HEK293 (cell line): Measurements from ENCODE around the gene CPNE9.
A peak's percentile ranks its signal among the peaks of the same experiment; 100 is the strongest.

ENCODE experiments used
- CTCF ChIA-PET: fragments of 350-600 bp; formaldehyde crosslinking; extraction: SDS; loops from one replicate; lab custom pipeline; 2021; ENCODE audit warnings: antibody characterized with exemption; lab: Yijun Ruan, JAX
- POLR2A ChIA-PET: fragments of 300-600 bp; formaldehyde crosslinking; extraction: SDS; loops from one replicate; lab custom pipeline; 2020; ENCODE audit warnings: antibody characterized with exemption, inconsistent platforms; lab: Yijun Ruan, JAX
- H3K27ac ChIP-seq: fragments of 200-500 bp; sonication (Bioruptor generic); 2 replicates; pipeline ENCODE4 v1.5.1; 2014; ENCODE audit warnings: low read depth, low read length, control low read depth, inconsistent platforms; ENCODE audit errors: extremely low read depth
- H3K36me3 ChIP-seq, 2 experiments: fragments of 200-500 bp in 1 of 2; sonication (Bioruptor generic) in 1 of 2; 1 replicate in 1 of 2; 2 replicates in 1 of 2; pipeline ENCODE4 v1.5.1; 2014 to 2017; ENCODE audit warnings: inconsistent platforms in 2 of 2, low read length in 2 of 2; ENCODE audit not compliant: control insufficient read depth in 2 of 2, insufficient read depth in 1 of 2
- H3K4me1 ChIP-seq: fragments of 200-500 bp; sonication (Bioruptor generic); 2 replicates; pipeline ENCODE4 v1.5.1; 2014; ENCODE audit warnings: mild to moderate bottlenecking, low read length, inconsistent platforms; ENCODE audit not compliant: control insufficient read depth, insufficient read depth
- H3K4me3 ChIP-seq: 2 replicates; pipeline ENCODE4 v1.5.1; 2011; ENCODE audit warnings: low read depth, mild to moderate bottlenecking, control low read depth, low read length, moderate library complexity
- H3K9me3 ChIP-seq: fragments of 200-500 bp; sonication (Bioruptor generic); 2 replicates; pipeline ENCODE4 v1.5.1; 2014; ENCODE audit warnings: low read depth, low read length, inconsistent platforms; ENCODE audit not compliant: control insufficient read depth, insufficient read depth
- FEZF1 ChIP-seq: fragments of 450-650 bp; formaldehyde crosslinking; IDR thresholded peaks from 2 replicates; pipeline ENCODE4 v1.5.1; 2016; ENCODE audit warnings: missing biosample characterization, missing genetic modification characterization
- GLIS1 ChIP-seq: fragments of 450-650 bp; formaldehyde crosslinking; IDR thresholded peaks from 2 replicates; pipeline ENCODE4 v1.5.1; 2016; ENCODE audit warnings: missing biosample characterization, missing genetic modification characterization
- GLIS2 ChIP-seq: fragments of 450-650 bp; formaldehyde crosslinking; IDR thresholded peaks from 2 replicates; pipeline ENCODE4 v1.5.1; 2016; ENCODE audit warnings: missing biosample characterization, missing genetic modification characterization
- KLF10 ChIP-seq: fragments of 450-650 bp; IDR thresholded peaks from 2 replicates; pipeline ENCODE4 v1.5.1; 2018; ENCODE audit warnings: missing biosample characterization, mild to moderate bottlenecking, missing genetic modification characterization
- KLF9 ChIP-seq: fragments of 450-650 bp; formaldehyde crosslinking; IDR thresholded peaks from 2 replicates; pipeline ENCODE4 v1.5.1; 2016; ENCODE audit warnings: missing biosample characterization, missing genetic modification characterization, low read depth
- PRDM1 ChIP-seq: fragments of 450-650 bp; formaldehyde crosslinking; IDR thresholded peaks from 2 replicates; pipeline ENCODE4; 2016; ENCODE audit warnings: missing biosample characterization, missing genetic modification characterization
- SP2 ChIP-seq: fragments of 450-650 bp; formaldehyde crosslinking; IDR thresholded peaks from 2 replicates; pipeline ENCODE4 v1.5.1; 2016; ENCODE audit warnings: missing biosample characterization, missing genetic modification characterization
- ZBTB17 ChIP-seq: fragments of 450-650 bp; formaldehyde crosslinking; IDR thresholded peaks from 2 replicates; pipeline ENCODE4 v1.5.1; 2016; ENCODE audit warnings: missing biosample characterization, missing genetic modification characterization
- ZBTB6 ChIP-seq: fragments of 450-650 bp; formaldehyde crosslinking; IDR thresholded peaks from 2 replicates; pipeline ENCODE4 v1.5.1; 2017; ENCODE audit warnings: missing biosample characterization, missing genetic modification characterization
- ZFP37 ChIP-seq: fragments of 450-650 bp; formaldehyde crosslinking; IDR thresholded peaks from 2 replicates; pipeline ENCODE4 v1.5.1; 2016; ENCODE audit warnings: missing biosample characterization, missing genetic modification characterization
- ZNF132 ChIP-seq: fragments of 450-650 bp; formaldehyde crosslinking; IDR thresholded peaks from 2 replicates; pipeline ENCODE4 v1.5.1; 2017; ENCODE audit warnings: missing biosample characterization, missing genetic modification characterization, borderline replicate concordance
- ZNF184 ChIP-seq: fragments of 450-650 bp; IDR thresholded peaks from 2 replicates; pipeline ENCODE4 v1.5.1; 2018; ENCODE audit warnings: missing biosample characterization, mild to moderate bottlenecking, missing genetic modification characterization
- ZNF24 ChIP-seq: fragments of 450-650 bp; formaldehyde crosslinking; IDR thresholded peaks from 2 replicates; pipeline ENCODE4 v1.5.1; 2016; ENCODE audit warnings: missing biosample characterization, missing genetic modification characterization
- ZNF26 ChIP-seq: fragments of 450-650 bp; formaldehyde crosslinking; IDR thresholded peaks from 2 replicates; pipeline ENCODE4 v1.5.1; 2016; ENCODE audit warnings: missing biosample characterization, missing genetic modification characterization
- ZNF48 ChIP-seq: fragments of 450-650 bp; formaldehyde crosslinking; IDR thresholded peaks from 2 replicates; pipeline ENCODE4 v1.5.1; 2016; ENCODE audit warnings: missing biosample characterization, missing genetic modification characterization
- ZNF521 ChIP-seq: fragments of 450-650 bp; formaldehyde crosslinking; IDR thresholded peaks from 2 replicates; pipeline ENCODE4 v1.5.1; 2017; ENCODE audit warnings: missing biosample characterization, mild to moderate bottlenecking, missing genetic modification characterization
- ZNF600 ChIP-seq: fragments of 450-650 bp; formaldehyde crosslinking; IDR thresholded peaks from 2 replicates; pipeline ENCODE4 v1.5.1; 2016; ENCODE audit warnings: missing biosample characterization, missing genetic modification characterization
- ZNF623 ChIP-seq: fragments of 450-650 bp; formaldehyde crosslinking; IDR thresholded peaks from 2 replicates; pipeline ENCODE4 v1.5.1; 2016; ENCODE audit warnings: missing biosample characterization, missing genetic modification characterization
- ZNF624 ChIP-seq: fragments of 450-650 bp; formaldehyde crosslinking; IDR thresholded peaks from 2 replicates; pipeline ENCODE4 v1.5.1; 2017; ENCODE audit warnings: missing biosample characterization, missing genetic modification characterization

The CPNE9 gene

GRCh38 chr3:9749645-9750555 is 46.3 kb downstream of the CPNE9 start, which contains the start of gene OGG1 (continued):
- TF ChIP-seq ZBTB6 (tag by site-specific recombination): peak; percentile 69
- peak; percentile 87; the same call in 1 of the 2 replicates for TF ChIP-seq ZFP37 (tag by site-specific recombination)
- TF ChIP-seq KLF9: peak; percentile 99
- no peak for TF ChIP-seq ZNF624
- TF ChIP-seq, all 188 proteins: peak for 59

GRCh38 chr3:9750556-9751411 is 47.2 kb downstream of the CPNE9 start:
- Histone ChIP-seq H3K4me3 (peak overlapping the region; percentile 70), H3K36me3 (peaks cover 0 to 68% of the 10 kb centered on the region in 2 experiments; a peak in 2 of 3 replicates), H3K4me1 (0 out of 2 replicates have a peak, but pooled peaks cover 2% of the 10 kb centered on the region), H3K9me3 (no peaks in the 10 kb centered on the region), H3K27ac (peak overlapping the region; percentile 66; the same call in 1 of the 2 replicates)
- POLR2A ChIA-PET: interaction anchor here (1.8 to 2.7 kb wide), 7 partner anchors 9 to 101 kb away, joined by 6 to 47 read pairs (median 12); partner anchors contain the start of genes ARPC4, BRPF1, CAMK1 and MTMR14
- CTCF ChIA-PET: interaction anchor here (1.2 to 2.2 kb wide), 2 partner anchors 35 kb away, joined by 5 to 7 read pairs; no protein-coding TSS in a partner anchor
- TF ChIP-seq GLIS2 (0 out of 2 replicates have a peak, but pooled peaks have one; percentile 13), ZNF48 (no peak)

- H3K4me3 ChIP-seq: no peak overlapping the region
- peak overlapping the region; percentile 47; the same call in 1 of the 2 replicates for H3K27ac ChIP-seq
- TF ChIP-seq PRDM1 (tag by site-specific recombination) (0 out of 2 replicates have a peak, but pooled peaks have one; percentile 21), ZBTB17 (tag by site-specific recombination) (peak; percentile 75), ZNF521 (tag by site-specific recombination) (no peak), KLF10 (no peak), GLIS1 (peak; percentile 68), ZBTB6 (tag by site-specific recombination) (no peak), ZNF184 (no peak)
- TF ChIP-seq, all 188 proteins: peak for 3
- Histone ChIP-seq H3K4me1 (0 out of 2 replicates have a peak, but pooled peaks cover 2% of the 10 kb centered on the region), H3K9me3 (no peaks in the 10 kb centered on the region), H3K36me3 (peaks cover 7 to 72% of the 10 kb centered on the region in 2 experiments; a peak in 2 of 3 replicates)
- ChIA-PET CTCF (interaction anchor here (0.6 to 0.7 kb wide), 3 partner anchors 14 to 192 kb away, joined by 3 to 6 read pairs (median 3); no protein-coding TSS in a partner anchor), POLR2A (interaction anchor here (1.6 kb wide), 1 partner anchor 17 kb away, joined by 3 read pairs; no protein-coding TSS in a partner anchor)
Observed at GRCh38 chr3:9754678-9755077, 51.0 kb downstream of the CPNE9 start.

- H3K4me1 ChIP-seq: no peaks in the 10 kb centered on the region
- peaks cover 11 to 79% of the 10 kb centered on the region in 2 experiments; a peak in 2 of 3 replicates for H3K36me3 ChIP-seq
- H3K4me3 ChIP-seq: no peak overlapping the region
- CTCF ChIA-PET: interaction anchor here (0.7 kb wide), 1 partner anchor 215 kb away, joined by 3 read pairs; no protein-coding TSS in a partner anchor
- POLR2A ChIA-PET: no interaction called here
- H3K9me3 ChIP-seq: no peaks in the 10 kb centered on the region
- no peak overlapping the region for H3K27ac ChIP-seq
- TF ChIP-seq FEZF1 (tag by site-specific recombination): no peak
- TF ChIP-seq SP2: no peak
- no peak for TF ChIP-seq ZNF26
- TF ChIP-seq ZNF24 (tag by site-specific recombination): no peak
- no peak for TF ChIP-seq ZNF600 (tag by site-specific recombination)
- TF ChIP-seq ZNF623 (tag by site-specific recombination): no peak
- no peak for TF ChIP-seq ZNF132
Observed at GRCh38 chr3:9757427-9757826, 53.8 kb downstream of the CPNE9 start.
